GM10847 (cell line): Measurements from ENCODE around the gene GJD2.

Experiments
- POLR2A ChIP-seq: IDR thresholded peaks from 2 replicates; pipeline ENCODE4 v1.6.1; 2011; ENCODE audit not compliant: insufficient read length; ENCODE audit errors: extremely low read depth

GJD2 gene

GRCh38 chr15:34719695-34720094 lies 35.1 kb downstream of the GJD2 start:
- no peak for TF ChIP-seq POLR2A

GRCh38 chr15:34718681-34719665 lies 35.8 kb downstream of the GJD2 start:
- TF ChIP-seq POLR2A: no peak

GRCh38 chr15:34717729-34718128 lies 37.1 kb downstream of the GJD2 start:
- no peak for TF ChIP-seq POLR2A

GRCh38 chr15:34716111-34716510 lies 38.7 kb downstream of the GJD2 start:
- no peak for TF ChIP-seq POLR2A

- no peak for TF ChIP-seq POLR2A
Measured at GRCh38 chr15:34714476-34715121, 40.2 kb downstream of the GJD2 start.

DNA sequence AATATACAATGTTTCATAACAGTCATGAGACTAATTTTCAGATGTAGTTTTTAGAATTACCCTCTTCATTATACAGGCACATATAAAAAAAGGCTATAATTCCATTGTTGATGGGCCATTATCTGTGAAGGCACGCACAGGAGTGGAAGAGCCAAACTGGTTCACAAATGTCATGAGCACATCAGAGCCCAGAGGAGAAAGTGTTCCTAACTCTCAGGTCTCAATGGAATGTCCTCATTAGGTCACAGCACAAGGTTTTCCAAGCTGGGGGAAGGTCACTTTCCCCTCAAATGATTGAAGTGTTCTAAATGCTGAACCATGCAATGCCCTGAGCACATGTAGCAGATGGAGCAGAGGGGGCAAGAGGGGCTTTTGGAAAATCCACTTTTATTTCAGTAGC lies 41.2 kb downstream of the GJD2 start:
- no peak for TF ChIP-seq POLR2A

- TF ChIP-seq POLR2A: no peak
Measured at GRCh38 chr15:34709866-34710265, 44.9 kb downstream of the GJD2 start.

DNA sequence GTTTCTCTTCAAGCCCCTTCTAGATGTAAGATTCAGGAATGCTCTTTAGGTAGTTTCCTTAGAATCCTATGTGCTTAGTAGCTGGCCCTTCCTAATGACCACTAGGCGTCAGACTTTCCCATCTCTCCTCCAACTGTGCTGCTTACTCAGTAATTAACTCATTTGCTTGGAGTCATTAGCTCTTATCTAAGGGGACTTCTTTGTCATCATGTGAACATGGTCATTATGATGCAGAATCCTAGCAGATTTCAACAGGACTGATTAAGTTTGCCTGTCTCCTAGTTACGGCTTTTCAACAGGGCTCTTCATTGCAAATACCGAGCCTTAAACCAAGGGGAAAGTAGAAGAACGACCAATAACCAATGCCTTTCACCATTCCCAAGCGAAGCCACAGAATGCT lies 46.4 kb downstream of the GJD2 start:
- no peak for TF ChIP-seq POLR2A

DNA sequence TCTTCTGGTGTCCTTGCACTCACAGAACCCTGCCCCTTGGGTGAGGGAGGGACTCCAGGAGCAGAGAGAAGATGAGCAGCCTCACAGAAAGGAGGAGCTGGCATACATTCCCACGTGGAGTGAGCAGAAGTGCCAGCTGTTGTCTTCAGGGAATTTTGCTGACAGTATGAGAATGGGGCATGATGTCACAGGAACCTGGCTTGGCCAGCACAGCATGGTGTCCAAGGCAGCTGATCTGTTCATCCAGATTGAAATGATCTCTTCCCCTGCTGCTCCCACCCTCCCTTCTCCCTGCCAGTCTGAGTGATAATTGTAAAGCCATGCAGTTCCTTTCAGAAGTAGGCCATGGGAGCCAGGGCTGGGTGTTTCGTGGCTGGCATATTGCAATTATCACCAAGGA lies 53.3 kb downstream of the GJD2 start:
- TF ChIP-seq POLR2A: no peak
